ACC112 (cell line): Measurements from ENCODE around the gene TNIK.
"Not testable (repeated sequence)": the region's sequence is repeated elsewhere in the genome, so short reads cannot be mapped to it uniquely, and the experiment has no call there.

ENCODE experiments used
- H2AFZ ChIP-seq: fragments of 200-600 bp; sonication (generic); one replicate; pipeline ENCODE4 v1.6.0; 2017; ENCODE audit warnings: antibody characterized with exemption, low read length; ENCODE audit not compliant: unreplicated experiment
- H3K27ac ChIP-seq: fragments of 200-600 bp; sonication (generic); 2 replicates; pipeline ENCODE4 v1.5.1; 2014; ENCODE audit warnings: low read depth, mild to moderate bottlenecking, antibody characterized with exemption, low read length, moderate library complexity
- H3K27me3 ChIP-seq: fragments of 200-600 bp; sonication (generic); 2 replicates; pipeline ENCODE4 v1.6.1; 2014; ENCODE audit warnings: mild to moderate bottlenecking, antibody characterized with exemption, low read length, moderate library complexity, mixed read lengths; ENCODE audit not compliant: insufficient read depth
- H3K36me3 ChIP-seq: fragments of 200-600 bp; sonication (generic); 2 replicates; pipeline ENCODE4 v1.6.1; 2016; ENCODE audit warnings: mild to moderate bottlenecking, antibody characterized with exemption, low read length, moderate library complexity, mixed read lengths; ENCODE audit not compliant: insufficient read depth
- H3K4me1 ChIP-seq: fragments of 200-600 bp; sonication (generic); one replicate; pipeline ENCODE4 v1.6.1; 2016; ENCODE audit warnings: low read length, mixed read lengths; ENCODE audit not compliant: insufficient read depth, unreplicated experiment, control insufficient read depth
- H3K4me3 ChIP-seq: fragments of 200-600 bp; sonication (generic); 2 replicates; pipeline ENCODE4 v1.5.1; 2014; ENCODE audit warnings: mild to moderate bottlenecking, low read depth, low read length
- H3K79me2 ChIP-seq: fragments of 200-600 bp; sonication (generic); one replicate; pipeline ENCODE4 v1.6.0; 2016; ENCODE audit warnings: low read length; ENCODE audit not compliant: control insufficient read depth, unreplicated experiment, insufficient read depth

TNIK gene

DNA sequence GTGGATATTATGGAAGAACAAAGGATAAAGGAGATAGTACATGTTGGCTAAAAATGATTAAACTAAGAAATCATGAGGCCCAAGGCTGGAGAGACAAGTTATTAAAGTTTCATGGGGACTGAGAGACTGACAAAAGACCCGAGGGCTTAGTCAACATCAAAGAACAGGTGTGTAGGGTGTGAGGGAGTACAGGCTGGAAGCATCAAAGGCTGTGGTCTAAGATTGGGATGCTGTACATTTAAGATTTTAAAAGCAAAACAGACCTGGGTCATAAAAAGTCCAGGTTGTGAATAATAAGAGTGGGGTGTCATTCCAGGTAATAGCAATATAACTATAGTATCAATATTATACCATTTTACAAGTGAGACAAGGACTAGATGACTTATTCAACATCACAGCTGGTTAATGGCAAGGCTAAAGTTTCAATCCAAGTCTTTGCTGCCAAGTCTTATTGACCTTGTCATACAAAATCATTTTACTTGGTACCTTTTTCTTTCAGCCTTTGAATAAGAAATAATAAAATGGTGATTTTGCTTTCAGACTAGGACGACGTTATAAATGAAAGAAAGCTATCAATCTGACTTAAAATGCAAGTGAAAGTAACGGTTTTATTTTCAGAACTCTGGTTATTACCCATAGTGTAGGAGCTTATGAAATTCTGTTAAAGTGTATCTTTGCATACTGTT, 211.6 kb downstream of the TNIK start:
- Histone ChIP-seq H3K36me3 (no peaks in the 10 kb centered on the region), H2AFZ (no peak overlapping the region), H3K27me3 (no peaks in the 10 kb centered on the region), H3K4me1 (no peaks in the 10 kb centered on the region), H3K27ac (no peak overlapping the region), H3K4me3 (no peak overlapping the region), H3K79me2 (no peaks in the 10 kb centered on the region)

DNA sequence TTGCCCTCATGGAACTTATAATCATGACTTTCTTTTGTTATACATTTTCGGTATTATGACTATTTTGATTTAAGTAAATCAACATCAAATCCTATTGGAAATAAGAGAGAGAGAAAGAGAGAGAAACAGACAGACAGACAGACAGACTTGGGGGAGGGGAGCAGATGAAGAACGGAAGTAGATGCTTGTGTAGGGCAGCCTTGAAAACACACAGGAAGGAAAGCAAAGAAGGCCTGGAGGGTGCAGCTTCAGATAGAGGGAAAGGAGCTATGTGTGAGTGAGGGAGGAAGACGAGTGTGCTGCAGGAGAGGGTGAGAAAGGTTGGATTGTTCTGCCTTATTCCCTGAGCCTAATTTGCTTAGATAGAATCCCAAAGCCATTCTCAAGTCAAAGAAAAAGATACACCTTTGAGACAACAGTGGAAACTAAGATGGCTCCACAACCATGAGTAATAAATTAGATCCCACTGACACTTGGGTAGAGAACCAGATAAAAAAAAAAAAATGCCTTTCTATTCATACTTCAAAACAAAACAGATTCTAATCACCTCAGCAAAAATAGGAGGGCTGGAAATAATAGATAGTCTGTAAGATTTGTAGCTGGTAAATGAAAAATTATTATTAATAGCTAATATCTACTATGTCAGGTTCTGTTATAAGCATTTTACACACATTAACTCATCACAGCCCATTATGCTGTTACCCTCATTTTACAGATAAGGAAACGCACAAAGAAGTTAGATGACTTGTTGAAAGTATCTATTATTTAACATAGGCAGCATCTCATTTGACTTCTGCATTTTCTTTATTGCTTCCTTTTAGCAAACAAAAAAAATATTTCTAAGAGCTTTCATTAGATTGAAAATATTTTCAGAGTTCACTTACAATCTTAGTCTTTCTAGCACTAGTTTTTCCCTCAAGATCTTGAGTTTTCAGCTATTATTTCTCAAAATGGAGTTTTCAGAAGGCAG, 214.1 kb downstream of the TNIK start:
- Histone ChIP-seq H3K4me1 (no peaks in the 10 kb centered on the region), H3K79me2 (no peaks in the 10 kb centered on the region), H3K27ac (no peak overlapping the region), H3K4me3 (no peak overlapping the region), H3K27me3 (no peaks in the 10 kb centered on the region), H2AFZ (no peak overlapping the region), H3K36me3 (no peaks in the 10 kb centered on the region)

DNA sequence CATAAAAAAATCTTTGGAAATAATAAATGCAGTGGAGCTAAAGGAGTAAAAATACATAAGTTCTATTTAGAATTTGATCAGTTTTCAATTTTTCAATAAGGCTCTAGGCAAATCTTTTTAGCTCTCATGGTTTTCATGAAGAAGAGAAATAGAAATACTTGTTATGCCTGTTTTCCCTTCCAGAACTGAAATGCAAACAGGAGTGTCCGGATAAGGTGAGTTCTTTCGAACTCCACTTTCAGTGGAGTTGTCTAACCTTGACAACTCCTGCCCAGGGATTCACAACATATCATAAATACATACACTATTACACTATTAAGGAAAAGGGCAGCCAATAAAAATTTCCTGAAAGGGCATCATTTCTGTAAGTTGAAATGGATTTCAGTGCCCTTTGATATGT, 217.3 kb downstream of the TNIK start:
- Histone ChIP-seq H3K27me3 (no peaks in the 10 kb centered on the region), H3K27ac (no peak overlapping the region), H3K4me1 (no peaks in the 10 kb centered on the region), H3K4me3 (no peak overlapping the region), H3K79me2 (no peaks in the 10 kb centered on the region), H3K36me3 (no peaks in the 10 kb centered on the region), H2AFZ (no peak overlapping the region)

DNA sequence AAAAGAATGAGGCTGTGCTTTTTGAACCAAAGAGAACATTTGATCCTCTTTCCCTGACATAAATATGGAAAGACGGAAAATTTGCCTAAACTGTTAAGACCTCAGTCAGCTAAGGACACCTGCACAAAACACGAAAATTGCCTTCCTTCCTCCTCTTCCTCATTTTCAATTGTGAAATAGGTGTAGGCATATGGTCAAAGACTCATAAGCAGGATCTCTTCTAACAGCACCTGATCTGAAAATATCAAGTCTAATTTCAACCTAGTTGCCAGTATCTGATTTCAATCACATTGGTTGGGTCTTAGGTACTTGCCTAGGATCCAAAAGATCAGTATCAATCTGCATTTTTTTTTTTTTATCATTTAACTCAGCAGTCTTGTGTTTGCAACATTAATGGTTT, 218.0 kb downstream of the TNIK start:
- Histone ChIP-seq H3K27ac (no peak overlapping the region), H3K4me1 (no peaks in the 10 kb centered on the region), H3K27me3 (no peaks in the 10 kb centered on the region), H3K4me3 (no peak overlapping the region), H3K36me3 (no peaks in the 10 kb centered on the region), H3K79me2 (no peaks in the 10 kb centered on the region), H2AFZ (no peak overlapping the region)

DNA sequence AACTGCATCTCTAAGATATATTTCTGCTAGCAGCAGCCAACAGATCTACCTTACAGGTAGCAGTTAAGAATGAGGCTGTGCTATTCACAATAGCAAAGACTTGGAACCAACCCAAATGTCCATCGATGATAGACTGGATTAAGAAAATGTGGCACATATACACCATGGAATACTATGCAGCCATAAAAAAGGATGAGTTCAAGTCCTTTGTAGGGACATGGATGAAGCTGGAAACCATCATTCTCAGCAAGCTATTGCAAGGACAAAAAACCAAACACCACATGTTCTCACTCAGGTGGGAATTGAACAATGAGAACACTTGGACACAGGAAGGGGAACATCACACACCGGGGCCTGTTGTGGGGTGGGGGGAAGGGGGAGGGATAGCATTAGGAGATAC, 218.6 kb downstream of the TNIK start:
- H3K4me1 ChIP-seq, H3K79me2 ChIP-seq, H2AFZ ChIP-seq, H3K27ac ChIP-seq, H3K27me3 ChIP-seq, H3K4me3 ChIP-seq, H3K36me3 ChIP-seq: not testable (repeated sequence)

DNA sequence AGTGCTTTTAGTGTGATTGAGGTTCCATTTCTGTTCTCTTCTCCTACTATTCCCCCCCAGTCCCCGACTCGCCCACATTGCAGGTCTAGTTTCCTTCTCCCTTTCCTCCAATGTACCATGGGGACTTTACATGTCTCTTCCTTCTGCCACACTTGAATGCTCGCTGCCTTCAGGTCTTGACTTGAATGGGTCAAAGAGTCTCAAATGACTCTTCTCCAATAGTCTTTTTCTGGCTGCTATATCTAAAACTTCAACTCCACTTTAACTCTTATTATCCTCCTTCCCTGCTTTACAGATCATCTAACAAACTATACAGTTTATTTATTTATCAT, 219.7 kb downstream of the TNIK start:
- Histone ChIP-seq H3K27me3 (no peaks in the 10 kb centered on the region), H2AFZ (no peak overlapping the region), H3K79me2 (no peaks in the 10 kb centered on the region), H3K36me3 (no peaks in the 10 kb centered on the region), H3K4me3 (no peak overlapping the region), H3K27ac (no peak overlapping the region), H3K4me1 (no peaks in the 10 kb centered on the region)

DNA sequence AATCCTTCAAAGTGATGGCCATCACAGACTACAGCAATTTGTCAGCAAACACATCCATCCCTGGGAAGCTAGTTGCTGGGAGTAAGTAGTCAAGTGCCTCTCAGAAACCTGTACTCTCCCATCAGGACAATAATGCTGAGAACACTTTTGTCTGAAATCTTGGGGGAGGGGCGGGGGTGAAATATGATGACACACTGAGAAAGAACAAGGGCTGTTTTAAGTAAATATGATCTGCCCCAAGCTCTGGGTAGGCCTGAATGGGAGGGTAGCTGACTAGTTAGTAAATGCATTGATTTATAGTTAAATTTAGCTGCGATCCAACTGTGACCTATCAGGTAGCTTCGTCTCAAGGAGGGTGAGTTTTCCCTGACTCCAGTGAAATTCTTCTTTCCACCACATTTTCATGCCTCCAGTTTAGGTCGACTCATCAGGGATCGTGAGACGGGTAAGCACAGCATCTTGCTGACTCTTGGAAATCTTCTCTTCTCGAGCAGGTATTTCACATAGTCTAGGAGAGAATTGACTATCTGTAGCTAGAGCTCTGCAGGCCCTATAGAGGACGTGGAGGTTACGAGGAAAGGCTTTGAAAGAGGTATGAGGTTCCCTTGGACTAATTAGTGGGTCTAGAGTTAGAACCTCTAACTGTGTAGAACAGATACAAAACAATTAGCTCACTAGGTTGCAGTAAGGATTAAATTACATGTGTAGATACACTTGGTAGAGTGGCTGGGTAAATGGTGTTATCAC, 220.3 kb downstream of the TNIK start:
- H3K79me2 ChIP-seq = no peaks in the 10 kb centered on the region
- no peaks in the 10 kb centered on the region for H3K4me1 ChIP-seq
- H3K27ac ChIP-seq = no peak overlapping the region
- H3K4me3 ChIP-seq = no peak overlapping the region
- no peaks in the 10 kb centered on the region for H3K36me3 ChIP-seq
- H3K27me3 ChIP-seq = no peaks in the 10 kb centered on the region
- H2AFZ ChIP-seq = no peak overlapping the region

DNA sequence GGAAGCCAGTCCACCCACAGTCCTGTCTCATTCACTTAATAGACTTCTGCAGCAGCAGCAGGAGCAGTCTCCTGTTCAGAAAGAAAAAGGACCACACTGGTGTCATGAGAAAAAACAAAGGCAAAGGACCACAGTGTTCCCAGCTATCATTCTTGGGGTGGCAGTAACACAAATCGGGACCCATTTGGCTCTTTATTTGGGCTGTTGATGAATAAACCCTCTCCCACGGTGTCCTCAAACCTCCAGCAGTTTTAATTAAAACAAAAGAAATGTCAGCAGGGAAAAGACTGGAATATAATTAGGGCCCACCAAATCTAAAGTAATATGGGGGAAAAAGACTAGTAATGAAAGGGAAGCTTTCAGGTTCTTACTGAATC, 223.2 kb downstream of the TNIK start:
- Histone ChIP-seq H3K27ac (no peak overlapping the region), H3K36me3 (no peaks in the 10 kb centered on the region), H3K79me2 (no peaks in the 10 kb centered on the region), H3K4me1 (no peaks in the 10 kb centered on the region), H3K27me3 (no peaks in the 10 kb centered on the region), H2AFZ (no peak overlapping the region), H3K4me3 (no peak overlapping the region)

DNA sequence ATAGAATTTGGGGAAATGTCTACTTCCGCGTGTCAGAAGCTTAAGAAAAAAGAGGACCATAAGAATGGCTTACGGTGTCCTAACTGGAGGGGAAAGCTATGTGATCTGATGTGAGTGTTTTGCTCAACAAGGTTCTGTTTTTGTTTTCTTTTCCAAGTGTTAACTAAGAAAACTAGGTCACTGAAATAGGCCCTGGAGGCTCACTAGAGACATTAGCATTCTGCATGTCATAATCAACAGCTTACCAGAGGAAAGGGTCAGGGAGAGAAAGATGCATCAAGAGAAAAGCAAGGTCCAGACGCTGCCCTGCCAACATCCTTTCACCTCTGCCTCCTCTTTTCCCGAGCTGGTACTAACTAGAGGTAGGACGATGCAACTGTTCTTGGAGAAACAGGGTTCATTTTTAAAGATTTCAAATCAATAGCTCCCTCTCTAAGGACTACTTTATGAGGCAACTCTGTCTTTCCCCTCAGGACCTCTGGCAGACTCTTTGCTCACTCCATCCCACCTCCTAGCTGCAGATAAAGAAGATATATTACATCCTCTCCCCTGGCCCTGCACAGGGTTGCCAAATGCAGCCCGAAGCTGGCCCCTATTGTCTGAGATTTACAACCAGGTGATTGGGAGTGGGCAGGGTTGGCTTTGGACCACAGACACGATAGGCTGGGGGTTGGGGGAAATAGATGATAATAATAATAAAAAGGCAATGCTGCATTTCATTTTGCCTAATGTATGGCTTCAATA, 223.8 kb downstream of the TNIK start:
- Histone ChIP-seq H2AFZ (no peak overlapping the region), H3K4me3 (no peak overlapping the region), H3K36me3 (no peaks in the 10 kb centered on the region), H3K4me1 (no peaks in the 10 kb centered on the region), H3K27me3 (no peaks in the 10 kb centered on the region), H3K79me2 (no peaks in the 10 kb centered on the region), H3K27ac (no peak overlapping the region)

DNA sequence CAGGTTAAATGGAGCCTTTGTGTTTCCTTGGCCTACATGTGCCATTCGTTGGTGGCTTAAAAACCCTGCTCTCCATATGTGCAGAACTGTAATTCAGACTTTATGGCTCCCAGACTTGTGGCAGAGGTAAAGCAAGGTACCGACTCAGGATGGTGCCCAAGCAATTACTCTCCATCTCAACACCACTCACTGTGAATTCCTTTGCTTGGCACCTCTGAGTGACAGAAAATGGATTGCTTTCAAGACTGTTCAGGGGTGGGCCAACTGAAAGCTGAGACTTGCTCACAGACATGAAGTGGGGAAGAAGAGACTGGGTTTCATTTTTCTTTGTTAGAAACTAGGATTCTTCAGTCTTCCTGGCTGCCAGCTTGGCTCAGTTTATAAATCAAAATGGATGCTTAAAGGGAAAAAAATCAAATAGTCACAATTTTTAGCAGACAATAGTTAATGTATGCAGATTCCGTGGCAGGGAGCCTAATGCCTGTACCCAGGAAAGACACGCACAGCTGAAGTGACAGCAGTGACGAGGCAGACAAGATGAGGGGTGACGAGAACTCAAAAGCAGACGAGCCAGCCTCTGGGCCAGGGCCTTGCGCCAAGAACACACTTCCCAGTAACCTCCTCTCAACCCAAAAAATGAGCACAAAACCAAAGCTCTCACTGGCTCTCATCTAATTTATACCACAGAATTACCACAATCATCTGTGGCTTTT, 225.8 kb downstream of the TNIK start:
- no peaks in the 10 kb centered on the region for H3K4me1 ChIP-seq
- no peaks in the 10 kb centered on the region for H3K36me3 ChIP-seq
- no peak overlapping the region for H2AFZ ChIP-seq
- H3K4me3 ChIP-seq = no peak overlapping the region
- no peaks in the 10 kb centered on the region for H3K27me3 ChIP-seq
- no peak overlapping the region for H3K27ac ChIP-seq
- no peaks in the 10 kb centered on the region for H3K79me2 ChIP-seq
